PC-9 (cell line): ENCODE data around the gene OR2H2. TPM values are rescaled to one million over a fixed set of nuclear protein-coding genes. Genes with fewer than 3 reads are reported as not detected.

Experiments used
- BruUV-seq: library from RNA; stranded (reverse); fragments of 400-500 nt; replicated peaks from 2 replicates; lab custom pipeline; 2021; lab: Mats Ljungman, UMichigan
- CTCF ChIA-PET: fragments of 300-600 bp; sonication (Branson Sonifier 250); formaldehyde crosslinking; loops from one replicate; lab custom pipeline; 2022; ENCODE audit warnings: antibody characterized with exemption; lab: Charles Lee
- POLR2A ChIA-PET: fragments of 300-600 bp; sonication (Branson Sonifier 250); formaldehyde crosslinking; loops from one replicate; lab custom pipeline; 2022; ENCODE audit warnings: antibody characterized with exemption; ENCODE audit not compliant: unreplicated experiment; lab: Charles Lee
- DNase-seq, 2 experiments: peaks; one replicate each; pipeline versions ENCODE4 v3.0.0 to v3.0.0-alpha.2; 2015 to 2022; ENCODE audit warnings: mixed read lengths in 1 of 2
- H2AFZ ChIP-seq: fragments of 200-600 bp; sonication (generic); 2 replicates; pipeline ENCODE4 v1.8.1; 2017; ENCODE audit warnings: antibody characterized with exemption
- H3F3A ChIP-seq: fragments of 200-600 bp; sonication (generic); 2 replicates; pipeline ENCODE4 v1.8.1; 2017; ENCODE audit warnings: antibody characterized with exemption, mild to moderate bottlenecking, low read depth; ENCODE audit not compliant: insufficient read depth
- H3K27ac ChIP-seq: fragments of 200-600 bp; sonication (generic); 2 replicates; pipeline ENCODE4 v1.6.1; 2016; ENCODE audit warnings: mixed run types
- H3K27me3 ChIP-seq: fragments of 200-600 bp; sonication (generic); 2 replicates; pipeline ENCODE4 v1.6.1; 2016; ENCODE audit warnings: low read depth, mixed run types; ENCODE audit not compliant: insufficient read depth
- H3K36me3 ChIP-seq: fragments of 200-600 bp; sonication (generic); 2 replicates; pipeline ENCODE4 v1.6.1; 2016; ENCODE audit warnings: low read depth, mixed run types
- H3K4me1 ChIP-seq: fragments of 200-600 bp; sonication (generic); replicated peaks from 2 replicates; pipeline ENCODE4 v1.6.1; 2016; ENCODE audit warnings: mixed run types; ENCODE audit not compliant: insufficient read depth
- H3K4me2 ChIP-seq: fragments of 200-600 bp; sonication (generic); 2 replicates; pipeline ENCODE4 v1.6.1; 2017; ENCODE audit warnings: mixed run types
- H3K4me3 ChIP-seq: fragments of 200-600 bp; sonication (generic); 2 replicates; pipeline ENCODE4 v1.6.1; 2016; ENCODE audit warnings: mixed run types
- H3K79me2 ChIP-seq: fragments of 200-600 bp; sonication (generic); 2 replicates; pipeline ENCODE4 v1.6.1; 2017; ENCODE audit warnings: low read depth, mixed run types
- H3K9me2 ChIP-seq: fragments of 200-600 bp; sonication (generic); 2 replicates; pipeline ENCODE4 v1.8.1; 2017; ENCODE audit warnings: mild to moderate bottlenecking; ENCODE audit not compliant: insufficient read depth
- H3K9me3 ChIP-seq: fragments of 200-600 bp; sonication (generic); 2 replicates; pipeline ENCODE4 v1.8.1; 2016; ENCODE audit warnings: low read depth; ENCODE audit not compliant: insufficient read depth
- H4K20me1 ChIP-seq: fragments of 200-600 bp; sonication (generic); 2 replicates; pipeline ENCODE4 v1.8.1; 2017; ENCODE audit not compliant: insufficient read depth
- EZH2 ChIP-seq: fragments of 200-600 bp; sonication (generic); IDR thresholded peaks from 2 replicates; pipeline ENCODE4 v1.8.0; 2017; ENCODE audit warnings: antibody characterized with exemption, low read depth
- intact Hi-C: fragments of 100-400 bp; cut with micrococcal nuclease; formaldehyde crosslinking; loops from one replicate; pipeline ENCODE4 v1.10.0; 2022; ENCODE audit not compliant: unreplicated experiment
- total RNA-seq: library from RNA; stranded (reverse); gene quantifications from 2 replicates; pipeline ENCODE4 v1.2.3, GENCODE V29; 2021
- TF ChIP-seq, protein P1 (sequence below): fragments of 200-600 bp; sonication (generic); conservative IDR thresholded peaks from 2 replicates; pipeline ENCODE4 v1.6.1; 2017; ENCODE audit warnings: mixed run types, antibody characterized with exemption, mild to moderate bottlenecking, moderate library complexity

OR2H2 gene
- total RNA-seq, 1 experiment from 2014 or later: not detected

GRCh38 chr6:29637247-29637646, 52.3 kb downstream of the OR2H2 start:
- ChIA-PET POLR2A (no interaction called here), CTCF (no interaction called here)
- Histone ChIP-seq H3K27ac (no peak overlapping the region), H3K36me3 (no peaks in the 10 kb centered on the region), H3K27me3 (no peaks in the 10 kb centered on the region), H3K4me2 (no peak overlapping the region), H3F3A (peaks cover 15% of the 10 kb centered on the region), H3K9me2 (no peaks in the 10 kb centered on the region), H4K20me1 (no peaks in the 10 kb centered on the region), H3K79me2 (no peaks in the 10 kb centered on the region), H3K4me3 (no peak overlapping the region), H3K4me1 (peaks cover 21% of the 10 kb centered on the region), H3K9me3 (no peaks in the 10 kb centered on the region), H2AFZ (no peak overlapping the region)
- intact Hi-C loops: no loop called here
- TF ChIP-seq EZH2: no peak
- TF ChIP-seq, protein P1, sequence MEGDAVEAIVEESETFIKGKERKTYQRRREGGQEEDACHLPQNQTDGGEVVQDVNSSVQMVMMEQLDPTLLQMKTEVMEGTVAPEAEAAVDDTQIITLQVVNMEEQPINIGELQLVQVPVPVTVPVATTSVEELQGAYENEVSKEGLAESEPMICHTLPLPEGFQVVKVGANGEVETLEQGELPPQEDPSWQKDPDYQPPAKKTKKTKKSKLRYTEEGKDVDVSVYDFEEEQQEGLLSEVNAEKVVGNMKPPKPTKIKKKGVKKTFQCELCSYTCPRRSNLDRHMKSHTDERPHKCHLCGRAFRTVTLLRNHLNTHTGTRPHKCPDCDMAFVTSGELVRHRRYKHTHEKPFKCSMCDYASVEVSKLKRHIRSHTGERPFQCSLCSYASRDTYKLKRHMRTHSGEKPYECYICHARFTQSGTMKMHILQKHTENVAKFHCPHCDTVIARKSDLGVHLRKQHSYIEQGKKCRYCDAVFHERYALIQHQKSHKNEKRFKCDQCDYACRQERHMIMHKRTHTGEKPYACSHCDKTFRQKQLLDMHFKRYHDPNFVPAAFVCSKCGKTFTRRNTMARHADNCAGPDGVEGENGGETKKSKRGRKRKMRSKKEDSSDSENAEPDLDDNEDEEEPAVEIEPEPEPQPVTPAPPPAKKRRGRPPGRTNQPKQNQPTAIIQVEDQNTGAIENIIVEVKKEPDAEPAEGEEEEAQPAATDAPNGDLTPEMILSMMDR: no peak
- no peak for DNase-seq
- BruUV-seq: no TSS peak

Other genes with a start within 250 kb of the OR2H2 start
- gene OR5V1, start 216.3 kb upstream of the OR2H2 start, total RNA-seq: not detected in 2 replicates
- not detected in 2 replicates for gene OR12D3, start 209.8 kb upstream of the OR2H2 start, total RNA-seq
- gene OR12D2, start 189.5 kb upstream of the OR2H2 start, total RNA-seq: not detected in 2 replicates
- gene OR12D1, start 170.2 kb upstream of the OR2H2 start, total RNA-seq: not detected in 2 replicates
- gene OR10C1, start 145.8 kb upstream of the OR2H2 start, total RNA-seq: not detected in 2 replicates
- not detected in 2 replicates for gene OR11A1, start 128.1 kb upstream of the OR2H2 start, total RNA-seq
- gene OR2H1, start 128.0 kb upstream of the OR2H2 start, total RNA-seq: not detected in 2 replicates
- not detected in 2 replicates for gene MAS1L, start 97.2 kb upstream of the OR2H2 start, total RNA-seq
- gene UBD, start 25.4 kb upstream of the OR2H2 start, total RNA-seq: not detected in 2 replicates
- gene GABBR1, start 48.1 kb downstream of the OR2H2 start, total RNA-seq: 36.3 and 43.6 TPM in 2 replicates
- not detected in 2 replicates for gene MOG, start 72.0 kb downstream of the OR2H2 start, total RNA-seq
- gene ZFP57, start 96.0 kb downstream of the OR2H2 start, total RNA-seq: 0.98 and 1.1 TPM in 2 replicates
- 7.6 and 12.5 TPM in 2 replicates for gene HLA-F, start 138.3 kb downstream of the OR2H2 start, total RNA-seq
- 0.38 and 0.50 TPM in 2 replicates for gene HLA-G, start 242.7 kb downstream of the OR2H2 start, total RNA-seq